Psoas muscle (tissue), 8 donors: ENCODE results near the gene LPA. TPM values are rescaled to one million over a fixed set of nuclear protein-coding genes. Genes with fewer than 3 reads are reported as not detected.
A peak's percentile ranks its signal among the peaks of the same experiment; 100 is the strongest.

Source experiments
- ATAC-seq, 4 donors: fragments of 200-7000 bp; cut with Tn5 transposase; one replicate each; pipeline ENCODE4 v1.9.1; 2020; ENCODE audit warnings: moderate library complexity in 3 of 4, mild to moderate bottlenecking in 2 of 4
- DNase-seq, 2 donors: peaks; one replicate each; pipeline ENCODE4 v3.0.0-alpha.2; 2020
- H3K27ac ChIP-seq: fragments of 200-600 bp; one replicate; pipeline ENCODE4 v1.8.0; 2022
- H3K27me3 ChIP-seq, 3 donors: fragments of 200-600 bp in 1 of 3; one replicate each; pipeline versions ENCODE4 v1.6.1 to v1.8.0; 2013 to 2022; ENCODE audit warnings: low read length in 2 of 3, mild to moderate bottlenecking in 2 of 3, moderate library complexity in 1 of 3; ENCODE audit not compliant: insufficient read depth in 3 of 3
- H3K36me3 ChIP-seq, 2 donors: fragments of 200-600 bp in 1 of 2; one replicate each; pipeline versions ENCODE4 v1.6.1 to v1.8.0; 2013 to 2022; ENCODE audit warnings: low read depth in 1 of 2, mild to moderate bottlenecking in 1 of 2, moderate library complexity in 1 of 2; ENCODE audit not compliant: insufficient read depth in 1 of 2
- H3K4me1 ChIP-seq: fragments of 200-600 bp; one replicate; pipeline ENCODE4 v1.8.0; 2022
- H3K4me3 ChIP-seq: fragments of 200-600 bp; one replicate; pipeline ENCODE4 v1.8.0; 2022; ENCODE audit warnings: mild to moderate bottlenecking
- H3K9me3 ChIP-seq: fragments of 200-600 bp; one replicate; pipeline ENCODE4 v1.8.0; 2022
- WGBS, 3 donors: extraction: QIAGEN DNeasy Blood & Tissue Kit; methylation state at CpG; one replicate each; pipeline versions ENCODE4 v1.1.6 to v1.1.7; 2013; 5-methylcytosine and 5-hydroxymethylcytosine counted together
- intact Hi-C, 2 donors: fragments of 100-400 bp; cut with DNase I; formaldehyde crosslinking; loops; one replicate each; pipeline versions ENCODE4 v1.11.0 to v1.14.2; 2022
- polyA plus RNA-seq, 3 donors: library from polyadenylated mRNA; stranded (reverse); fragments of 200-250 nt; gene quantifications; one replicate each; pipeline ENCODE4 v1.2.3, GENCODE V29; 2013
- total RNA-seq, 4 donors: library from RNA; stranded (reverse); fragmentation: NEBNext Ultra II Directional in 2 of 4; extraction: Animal tissue kit (Norgen Biotek cat#: 25700) in 2 of 4; gene quantifications; one replicate each; pipeline versions ENCODE4 v1.2.1 to v1.2.4, GENCODE V29; 2021 to 2023
- TF ChIP-seq, protein P1 (sequence below): fragments of 200-600 bp; IDR thresholded peaks from one replicate; pipeline ENCODE4 v1.8.0; 2022; ENCODE audit warnings: antibody characterized with exemption
- donor health status: healthy with polysubstance abuse.
- donor health status: DM: no; HTN: no; CAD: no; lungs with moderate emphysema.
- donor health status: Bipolar disorder and iron deficiency.
- donor health status: healthy.
- donor health status: DM: yes; HTN: yes; CAD: no.
- donor health status: DM: no; HTN: no; CAD: no.
- donor health status: DM: no; HTN: no; CAD: no.
- donor health status: DM: yes; HTN: yes; CAD: no.

Gene LPA
- total and polyA plus RNA-seq, 7 donors = 0.17 TPM; not detected in 6

DNA sequence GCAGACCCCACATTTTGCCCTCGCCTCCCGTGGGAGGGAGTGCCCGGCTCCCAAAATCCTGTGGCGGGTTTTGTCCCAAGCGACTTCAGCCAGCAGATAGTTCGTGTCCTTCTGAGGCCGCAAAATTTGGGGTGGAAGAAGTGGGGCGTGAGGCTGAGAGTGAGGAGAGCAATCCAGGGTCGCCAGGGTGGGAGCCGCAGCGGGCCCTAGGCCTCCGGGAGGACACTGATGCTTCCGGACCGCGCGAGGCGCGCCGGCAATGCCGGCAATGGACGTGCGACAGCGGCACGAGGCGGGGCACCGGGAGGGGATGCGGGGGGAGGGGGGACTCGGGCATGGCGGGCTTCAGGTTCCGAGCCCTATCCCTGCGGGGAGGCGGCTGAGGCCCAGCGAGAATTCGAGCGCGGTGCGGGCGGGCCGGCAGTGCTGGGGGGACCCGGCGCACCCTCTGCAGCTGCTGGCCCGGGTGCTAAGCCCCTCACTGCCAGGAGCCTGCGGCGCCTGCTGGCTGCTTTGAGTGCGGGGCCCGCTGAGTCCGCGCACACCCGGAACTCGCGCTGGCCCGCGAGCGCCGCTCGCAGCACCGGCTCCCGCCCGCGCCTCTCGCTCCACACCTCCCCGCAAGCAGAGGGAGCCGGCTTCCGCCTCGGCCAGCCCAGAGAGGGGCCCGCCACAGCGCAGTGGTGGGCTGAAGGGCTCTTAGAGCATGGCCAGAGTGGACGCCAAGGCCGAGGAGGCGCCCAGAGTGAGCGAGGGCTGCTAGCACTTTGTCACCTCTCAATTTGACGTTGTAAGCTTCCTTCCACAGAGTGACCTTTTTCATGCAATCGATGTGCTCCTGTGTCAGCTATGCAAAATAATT is 143.8 kb downstream of the LPA start:
- WGBS, 3 donors = 0 to 1% (median 1%) methylated on average over 44 to 73 of the region's 73 CpGs
- intact Hi-C loops = loop anchor here in 1 of 2 donors (10.0 kb wide), 1 partner anchor 855 kb away; no protein-coding TSS in a partner anchor

DNA sequence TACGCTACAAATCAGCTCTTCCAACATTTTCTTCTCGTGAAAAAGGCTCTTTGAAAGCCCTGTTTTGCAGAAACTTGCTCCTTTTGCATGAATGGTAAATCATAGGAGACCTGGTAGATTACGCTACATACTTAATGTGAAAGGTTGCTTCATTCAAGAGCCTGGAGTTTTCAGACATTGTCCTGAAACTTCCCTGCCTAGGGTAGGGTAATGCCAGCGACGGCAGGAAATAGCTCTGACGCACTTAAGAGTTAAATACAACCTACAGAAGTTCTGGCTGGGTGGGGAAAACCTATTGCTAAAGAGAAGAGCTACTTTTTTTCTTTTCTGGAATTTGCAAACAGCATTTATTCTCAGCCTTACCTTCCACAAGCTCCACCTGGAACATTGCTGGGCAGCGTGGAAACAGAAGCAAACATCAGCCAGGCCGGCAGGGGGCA is 144.5 kb downstream of the LPA start:
- 28 to 30% (median 28%) methylated on average over 8 of the region's 8 CpGs for WGBS, 3 donors
- no peaks in the 10 kb centered on the region for H3K9me3 ChIP-seq
- no peaks in the 10 kb centered on the region for H3K36me3 ChIP-seq

More for the DNA sequence above, 143.8 kb downstream of the LPA start:
- H3K27me3 ChIP-seq = no peaks in the 10 kb centered on the region
- DNase-seq (peak; percentile 76 to 88), ATAC-seq (peak; percentile 91 to 97 (median 94))
- H3K36me3 ChIP-seq = no peaks in the 10 kb centered on the region
- peak overlapping the region; percentile 39 for H3K27ac ChIP-seq
- H3K9me3 ChIP-seq = no peaks in the 10 kb centered on the region
- peak overlapping the region; percentile 68 for H3K4me3 ChIP-seq
- H3K4me1 ChIP-seq = no peaks in the 10 kb centered on the region
- TF ChIP-seq, protein P1, sequence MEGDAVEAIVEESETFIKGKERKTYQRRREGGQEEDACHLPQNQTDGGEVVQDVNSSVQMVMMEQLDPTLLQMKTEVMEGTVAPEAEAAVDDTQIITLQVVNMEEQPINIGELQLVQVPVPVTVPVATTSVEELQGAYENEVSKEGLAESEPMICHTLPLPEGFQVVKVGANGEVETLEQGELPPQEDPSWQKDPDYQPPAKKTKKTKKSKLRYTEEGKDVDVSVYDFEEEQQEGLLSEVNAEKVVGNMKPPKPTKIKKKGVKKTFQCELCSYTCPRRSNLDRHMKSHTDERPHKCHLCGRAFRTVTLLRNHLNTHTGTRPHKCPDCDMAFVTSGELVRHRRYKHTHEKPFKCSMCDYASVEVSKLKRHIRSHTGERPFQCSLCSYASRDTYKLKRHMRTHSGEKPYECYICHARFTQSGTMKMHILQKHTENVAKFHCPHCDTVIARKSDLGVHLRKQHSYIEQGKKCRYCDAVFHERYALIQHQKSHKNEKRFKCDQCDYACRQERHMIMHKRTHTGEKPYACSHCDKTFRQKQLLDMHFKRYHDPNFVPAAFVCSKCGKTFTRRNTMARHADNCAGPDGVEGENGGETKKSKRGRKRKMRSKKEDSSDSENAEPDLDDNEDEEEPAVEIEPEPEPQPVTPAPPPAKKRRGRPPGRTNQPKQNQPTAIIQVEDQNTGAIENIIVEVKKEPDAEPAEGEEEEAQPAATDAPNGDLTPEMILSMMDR = no peak

DNA sequence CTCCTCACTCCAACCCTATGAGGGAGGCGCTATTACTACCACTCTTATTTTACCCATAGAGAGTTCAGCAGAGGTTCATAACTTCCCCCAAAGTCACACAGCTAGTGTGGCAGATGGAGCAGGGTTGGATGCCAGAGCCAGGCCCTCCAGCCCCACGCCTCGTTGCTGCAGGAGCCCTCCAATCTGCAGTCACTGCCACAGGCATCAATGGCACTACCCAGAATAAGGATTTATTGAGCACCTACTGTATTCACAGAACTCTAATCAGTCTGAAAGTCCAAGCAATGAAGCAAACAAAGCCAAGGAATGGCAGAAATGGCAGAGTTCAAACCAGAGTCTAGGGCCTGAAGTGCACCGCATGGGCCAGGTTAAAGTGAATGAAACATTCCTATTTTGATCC is 144.9 kb downstream of the LPA start:
- Histone ChIP-seq H3K4me3 (no peak overlapping the region), H3K27ac (no peak overlapping the region), H3K27me3 (no peaks in the 10 kb centered on the region), H3K4me1 (no peaks in the 10 kb centered on the region), H3K9me3 (no peaks in the 10 kb centered on the region), H3K36me3 (no peaks in the 10 kb centered on the region)
- TF ChIP-seq, protein P1 = no peak
- DNase-seq (no peak), ATAC-seq (no peak)
- intact Hi-C loops = loop anchor here in 1 of 2 donors (1.0 kb wide), 1 partner anchor 15 kb away; no protein-coding TSS in a partner anchor
- 64 to 69% (median 69%) methylated on average over 4 of the region's 4 CpGs for WGBS, 3 donors

More for the DNA sequence above, 144.5 kb downstream of the LPA start:
- H3K4me1 ChIP-seq = no peaks in the 10 kb centered on the region
- H3K27ac ChIP-seq = peak overlapping the region; percentile 39
- no peak for DNase-seq
- TF ChIP-seq, protein P1 = peak; percentile 87
- H3K4me3 ChIP-seq = peak overlapping the region; percentile 68
- ATAC-seq = peak in 3 of 4 donors; percentile 9 to 27 (median 24)
- H3K27me3 ChIP-seq = no peaks in the 10 kb centered on the region
- intact Hi-C loops = loop anchor here in 1 of 2 donors (1.0 to 10.0 kb wide), 2 partner anchors 15 to 855 kb away; no protein-coding TSS in a partner anchor

DNA sequence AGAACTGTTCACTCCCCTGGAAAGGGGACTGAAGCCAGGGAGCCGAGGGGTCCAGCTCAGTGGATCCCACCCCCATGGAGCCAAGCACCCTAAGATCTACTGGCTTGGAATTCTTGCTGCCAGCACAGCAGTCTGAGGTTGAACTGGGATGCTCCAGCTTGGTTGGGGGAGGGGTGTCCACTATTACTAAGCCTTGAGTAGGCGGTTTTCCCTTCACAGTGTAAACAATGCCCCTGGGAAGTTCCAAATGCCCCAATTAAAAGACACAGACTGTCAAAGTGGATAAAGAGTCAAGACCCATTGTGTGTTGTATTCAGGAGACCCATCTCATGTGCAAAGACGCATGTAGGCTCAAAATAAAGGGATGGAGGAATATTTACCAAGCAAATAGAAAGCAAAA is 150.2 kb downstream of the LPA start:
- intact Hi-C loops = no loop called here
- TF ChIP-seq, protein P1 = no peak
- WGBS, 3 donors = 66 to 71% (median 71%) methylated on average over 3 of the region's 3 CpGs

More for the DNA sequence above, 150.2 kb downstream of the LPA start:
- ATAC-seq = no peak
- Histone ChIP-seq H3K4me1 (no peaks in the 10 kb centered on the region), H3K36me3 (no peaks in the 10 kb centered on the region), H3K27me3 (no peaks in the 10 kb centered on the region), H3K4me3 (no peak overlapping the region), H3K27ac (no peak overlapping the region), H3K9me3 (no peaks in the 10 kb centered on the region)
- no peak for DNase-seq
